ENCODE data around the gene GRM1. TPM values are rescaled to one million over a fixed set of nuclear protein-coding genes. Genes with fewer than 3 reads are reported as not detected.
A peak's percentile ranks its signal among the peaks of the same experiment; 100 is the strongest.

The GRM1 gene
- total and polyA plus RNA-seq, 9 donors = 0.02 to 0.24 (median 0.10) TPM

GRCh38 chr6:146026873-146027272, 2.0 kb upstream of the GRM1 start:
- TF ChIP-seq EP300 (IDR thresholded peaks at IDR 0.05) (no peak), POLR2A (IDR thresholded peaks at IDR 0.05) (no peak), CTCF (IDR thresholded peaks at IDR 0.05) (no peak)
- Histone ChIP-seq H3K4me3 (no peak overlapping the region), H3K4me1 (ENCODE audit: insufficient read depth) (no peaks in the 10 kb centered on the region), H3K27me3 (no peaks in the 10 kb centered on the region), H3K27ac (no peak overlapping the region), H3K9me3 (peaks cover 0 to 6% of the 10 kb centered on the region in 2 donors), H3K36me3 (no peaks in the 10 kb centered on the region)
- DNase-seq = no peak
- intact Hi-C loops (cut with DNase I) = no loop called here
- WGBS, 3 donors = 65 to 80% (median 80%) methylated on average over 3 of the region's 3 CpGs

GRCh38 chr6:146027586-146028251, 1.1 kb upstream of the GRM1 start:
- Histone ChIP-seq H3K27me3 (no peaks in the 10 kb centered on the region), H3K36me3 (no peaks in the 10 kb centered on the region), H3K9me3 (peaks cover 0 to 6% of the 10 kb centered on the region in 2 donors), H3K27ac (no peak overlapping the region), H3K4me3 (no peak overlapping the region), H3K4me1 (ENCODE audit: insufficient read depth) (no peaks in the 10 kb centered on the region)
- DNase-seq = no peak
- 3 to 4% (median 3%) methylated on average over 31 of the region's 31 CpGs for WGBS, 3 donors
- intact Hi-C loops (cut with DNase I) = no loop called here
- no peak for TF ChIP-seq EP300 (IDR thresholded peaks at IDR 0.05)
- TF ChIP-seq CTCF (IDR thresholded peaks at IDR 0.05) = no peak
- no peak for TF ChIP-seq POLR2A (IDR thresholded peaks at IDR 0.05)

GRCh38 chr6:146028252-146028795, 538 bp upstream of the GRM1 start:
- intact Hi-C loops (cut with DNase I) = no loop called here
- Histone ChIP-seq H3K4me3 (no peak overlapping the region), H3K36me3 (no peaks in the 10 kb centered on the region), H3K27ac (no peak overlapping the region), H3K4me1 (ENCODE audit: insufficient read depth) (no peaks in the 10 kb centered on the region), H3K9me3 (peaks cover 0 to 6% of the 10 kb centered on the region in 2 donors), H3K27me3 (no peaks in the 10 kb centered on the region)
- TF ChIP-seq POLR2A (IDR thresholded peaks at IDR 0.05) (no peak), EP300 (IDR thresholded peaks at IDR 0.05) (no peak), CTCF (IDR thresholded peaks at IDR 0.05) (no peak)
- DNase-seq = peak; percentile 22 to 72 (median 60)
- 2 to 4% (median 2%) methylated on average over 19 of the region's 19 CpGs for WGBS, 3 donors

GRCh38 chr6:146029573-146030184, 817 bp downstream of the GRM1 start:
- Histone ChIP-seq H3K4me3 (no peak overlapping the region), H3K27me3 (no peaks in the 10 kb centered on the region), H3K36me3 (no peaks in the 10 kb centered on the region), H3K27ac (no peak overlapping the region), H3K9me3 (peaks cover 0 to 6% of the 10 kb centered on the region in 2 donors), H3K4me1 (ENCODE audit: insufficient read depth) (no peaks in the 10 kb centered on the region)
- WGBS, 3 donors = 10 to 31% (median 20%) methylated on average over 25 of the region's 25 CpGs
- no peak for TF ChIP-seq POLR2A (IDR thresholded peaks at IDR 0.05)
- TF ChIP-seq EP300 (IDR thresholded peaks at IDR 0.05) = no peak
- TF ChIP-seq CTCF (IDR thresholded peaks at IDR 0.05) = no peak
- intact Hi-C loops (cut with DNase I) = no loop called here
- DNase-seq = no peak

Data from ovary (tissue), 9 donors.